HL-60 (cell line): Measurements from ENCODE around the gene TMTC2.

ENCODE experiments used
- DNase-seq, 2 experiments: peaks; one replicate each; pipeline ENCODE4 v3.0.0-alpha.2; 2010 to 2020; ENCODE audit warnings: low read depth in 1 of 2, low spot score in 1 of 2
- H3K27ac ChIP-seq: fragments of 250-450 bp; sonication (Bioruptor Pico); replicated peaks from 2 replicates; pipeline ENCODE4 v1.5.1; 2020; ENCODE audit warnings: mild to moderate bottlenecking, moderate library complexity
- H3K27me3 ChIP-seq: fragments of 250-450 bp; sonication (Bioruptor Pico); 2 replicates; pipeline ENCODE4 v1.5.1; 2021; ENCODE audit warnings: mild to moderate bottlenecking, moderate library complexity; ENCODE audit not compliant: insufficient read depth, poor library complexity, severe bottlenecking
- H3K4me3 ChIP-seq: replicated peaks from 2 replicates; pipeline ENCODE4 v1.5.1; 2011; ENCODE audit warnings: mild to moderate bottlenecking, control low read depth, low read length; ENCODE audit not compliant: insufficient read depth
- GABPA ChIP-seq: IDR thresholded peaks from 2 replicates; pipeline ENCODE4 v1.6.1; 2012; ENCODE audit warnings: low read depth
- POLR2AphosphoS5 ChIP-seq: IDR thresholded peaks from 2 replicates; pipeline ENCODE4 v1.6.1; 2012; ENCODE audit warnings: low read depth
- SPI1 ChIP-seq: IDR thresholded peaks from 2 replicates; pipeline ENCODE4 v1.6.1; 2012; ENCODE audit warnings: low read depth, mild to moderate bottlenecking, borderline replicate concordance
- TF ChIP-seq, protein P1 (sequence below): IDR thresholded peaks from one replicate; pipeline ENCODE4 v1.5.1; 2011; ENCODE audit warnings: low read length, control low read depth, inconsistent platforms; ENCODE audit not compliant: insufficient read depth
- TF ChIP-seq, protein P2 (sequence below): IDR thresholded peaks from 2 replicates; pipeline ENCODE4 v1.6.1; 2012; ENCODE audit warnings: low read depth; ENCODE audit not compliant: insufficient replicate concordance

Gene TMTC2

DNA sequence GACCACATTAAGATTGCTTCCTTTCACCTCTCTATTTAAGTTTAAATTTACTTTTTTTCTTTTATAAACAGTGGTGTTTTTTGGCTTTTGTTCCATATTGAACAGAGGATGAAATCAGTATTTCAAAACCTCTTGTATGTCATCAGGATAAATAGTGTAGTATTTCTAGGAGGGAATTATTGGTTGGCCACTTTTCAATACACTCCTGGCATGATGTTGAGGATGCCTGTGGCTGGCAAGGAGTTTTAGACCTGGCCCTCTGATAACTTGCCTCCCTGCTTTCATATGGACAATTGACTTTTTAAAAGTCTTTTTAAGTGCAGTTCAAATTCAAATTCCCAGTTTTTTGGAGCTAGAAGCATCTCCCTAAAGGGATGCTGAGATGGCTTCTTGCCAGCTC is 9.8 kb downstream of the TMTC2 start:
- TF ChIP-seq GABPA (no peak), SPI1 (no peak), POLR2AphosphoS5 (no peak)
- TF ChIP-seq, protein P1, sequence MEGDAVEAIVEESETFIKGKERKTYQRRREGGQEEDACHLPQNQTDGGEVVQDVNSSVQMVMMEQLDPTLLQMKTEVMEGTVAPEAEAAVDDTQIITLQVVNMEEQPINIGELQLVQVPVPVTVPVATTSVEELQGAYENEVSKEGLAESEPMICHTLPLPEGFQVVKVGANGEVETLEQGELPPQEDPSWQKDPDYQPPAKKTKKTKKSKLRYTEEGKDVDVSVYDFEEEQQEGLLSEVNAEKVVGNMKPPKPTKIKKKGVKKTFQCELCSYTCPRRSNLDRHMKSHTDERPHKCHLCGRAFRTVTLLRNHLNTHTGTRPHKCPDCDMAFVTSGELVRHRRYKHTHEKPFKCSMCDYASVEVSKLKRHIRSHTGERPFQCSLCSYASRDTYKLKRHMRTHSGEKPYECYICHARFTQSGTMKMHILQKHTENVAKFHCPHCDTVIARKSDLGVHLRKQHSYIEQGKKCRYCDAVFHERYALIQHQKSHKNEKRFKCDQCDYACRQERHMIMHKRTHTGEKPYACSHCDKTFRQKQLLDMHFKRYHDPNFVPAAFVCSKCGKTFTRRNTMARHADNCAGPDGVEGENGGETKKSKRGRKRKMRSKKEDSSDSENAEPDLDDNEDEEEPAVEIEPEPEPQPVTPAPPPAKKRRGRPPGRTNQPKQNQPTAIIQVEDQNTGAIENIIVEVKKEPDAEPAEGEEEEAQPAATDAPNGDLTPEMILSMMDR: no peak
- TF ChIP-seq, protein P2, sequence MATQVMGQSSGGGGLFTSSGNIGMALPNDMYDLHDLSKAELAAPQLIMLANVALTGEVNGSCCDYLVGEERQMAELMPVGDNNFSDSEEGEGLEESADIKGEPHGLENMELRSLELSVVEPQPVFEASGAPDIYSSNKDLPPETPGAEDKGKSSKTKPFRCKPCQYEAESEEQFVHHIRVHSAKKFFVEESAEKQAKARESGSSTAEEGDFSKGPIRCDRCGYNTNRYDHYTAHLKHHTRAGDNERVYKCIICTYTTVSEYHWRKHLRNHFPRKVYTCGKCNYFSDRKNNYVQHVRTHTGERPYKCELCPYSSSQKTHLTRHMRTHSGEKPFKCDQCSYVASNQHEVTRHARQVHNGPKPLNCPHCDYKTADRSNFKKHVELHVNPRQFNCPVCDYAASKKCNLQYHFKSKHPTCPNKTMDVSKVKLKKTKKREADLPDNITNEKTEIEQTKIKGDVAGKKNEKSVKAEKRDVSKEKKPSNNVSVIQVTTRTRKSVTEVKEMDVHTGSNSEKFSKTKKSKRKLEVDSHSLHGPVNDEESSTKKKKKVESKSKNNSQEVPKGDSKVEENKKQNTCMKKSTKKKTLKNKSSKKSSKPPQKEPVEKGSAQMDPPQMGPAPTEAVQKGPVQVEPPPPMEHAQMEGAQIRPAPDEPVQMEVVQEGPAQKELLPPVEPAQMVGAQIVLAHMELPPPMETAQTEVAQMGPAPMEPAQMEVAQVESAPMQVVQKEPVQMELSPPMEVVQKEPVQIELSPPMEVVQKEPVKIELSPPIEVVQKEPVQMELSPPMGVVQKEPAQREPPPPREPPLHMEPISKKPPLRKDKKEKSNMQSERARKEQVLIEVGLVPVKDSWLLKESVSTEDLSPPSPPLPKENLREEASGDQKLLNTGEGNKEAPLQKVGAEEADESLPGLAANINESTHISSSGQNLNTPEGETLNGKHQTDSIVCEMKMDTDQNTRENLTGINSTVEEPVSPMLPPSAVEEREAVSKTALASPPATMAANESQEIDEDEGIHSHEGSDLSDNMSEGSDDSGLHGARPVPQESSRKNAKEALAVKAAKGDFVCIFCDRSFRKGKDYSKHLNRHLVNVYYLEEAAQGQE: no peak
- no peak for DNase-seq

DNA sequence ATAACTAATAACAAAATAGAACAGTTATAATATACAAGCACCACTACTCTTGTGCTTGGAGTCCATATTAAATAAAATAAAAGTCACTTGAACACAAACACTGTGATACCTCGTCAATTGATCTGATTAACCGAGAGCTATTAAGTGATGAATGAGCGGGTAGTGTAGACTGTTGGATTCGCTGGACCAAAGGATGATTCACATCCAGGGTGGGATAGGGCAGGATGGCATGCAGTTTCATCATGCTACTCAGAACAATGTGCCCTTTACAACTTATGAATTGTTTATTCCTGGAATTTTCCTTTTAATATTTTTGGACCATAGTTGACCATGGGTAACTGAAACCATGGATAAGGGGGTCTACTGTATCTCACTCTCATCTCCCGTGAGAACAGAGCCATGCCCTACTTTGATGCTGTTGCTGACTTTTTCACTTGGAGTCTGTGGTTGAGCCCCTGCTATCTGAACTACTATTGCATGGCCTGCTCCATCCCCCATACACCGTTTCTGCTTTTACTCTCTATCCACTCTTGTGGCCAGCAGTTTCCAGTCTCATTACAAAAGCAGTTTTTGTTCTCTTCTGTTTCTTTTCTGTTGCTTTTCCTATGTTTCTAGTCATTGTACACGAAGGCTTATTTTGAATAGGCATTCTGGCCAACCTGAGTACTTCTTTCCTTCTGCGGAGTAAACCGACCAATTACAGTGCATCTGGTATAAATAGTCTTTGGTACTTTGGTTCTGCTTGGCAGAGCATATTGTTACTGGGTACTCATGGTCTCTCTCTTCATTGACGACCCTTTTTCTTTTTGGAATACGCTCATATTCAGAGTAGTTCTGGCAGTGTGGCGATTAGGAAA is 12.2 kb downstream of the TMTC2 start:
- TF ChIP-seq GABPA: no peak
- TF ChIP-seq POLR2AphosphoS5: no peak
- no peak for TF ChIP-seq SPI1
- TF ChIP-seq, protein P1: no peak
- TF ChIP-seq, protein P2: no peak
- Histone ChIP-seq H3K27ac (no peak overlapping the region), H3K27me3 (no peaks in the 10 kb centered on the region), H3K4me3 (no peak overlapping the region)
- DNase-seq: no peak

More for the DNA sequence above, 9.8 kb downstream of the TMTC2 start:
- Histone ChIP-seq H3K27me3 (no peaks in the 10 kb centered on the region), H3K4me3 (no peak overlapping the region), H3K27ac (no peak overlapping the region)

DNA sequence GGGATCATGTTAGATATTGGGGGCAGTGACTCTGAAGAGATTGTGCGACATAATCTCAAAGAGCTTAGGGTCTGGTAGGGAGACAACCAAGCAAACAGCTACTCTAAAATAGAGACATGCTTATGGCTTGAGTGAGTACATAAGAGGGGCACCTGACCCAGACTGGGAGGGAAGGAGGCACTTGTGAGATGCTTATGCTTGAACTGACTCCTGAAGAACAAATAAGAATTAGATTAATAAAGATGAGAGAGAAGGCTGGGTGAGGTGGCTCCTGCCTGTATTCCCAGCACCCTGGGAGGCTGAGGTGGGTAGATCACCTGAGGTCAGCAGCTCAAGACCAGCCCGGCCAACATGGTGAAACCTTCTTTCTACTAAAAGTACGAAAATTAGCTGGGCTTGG is 19.1 kb downstream of the TMTC2 start:
- Histone ChIP-seq H3K4me3 (no peak overlapping the region), H3K27me3 (no peaks in the 10 kb centered on the region), H3K27ac (no peak overlapping the region)
- no peak for DNase-seq
- TF ChIP-seq, protein P1: no peak
- TF ChIP-seq SPI1: no peak
- TF ChIP-seq POLR2AphosphoS5: no peak
- TF ChIP-seq GABPA: no peak
- TF ChIP-seq, protein P2: no peak
